Head of caudate nucleus (tissue), 42 donors: ENCODE results near the gene TPRG1.
A peak's percentile ranks its signal among the peaks of the same experiment; 100 is the strongest.

Source experiments
- DNase-seq, 42 donors: peaks; one replicate each; pipeline versions ENCODE4 v3.0.0 to v3.0.0-alpha.2; 2020 to 2021; ENCODE audit warnings: mixed read lengths in 7 of 42
- intact Hi-C: fragments of 100-400 bp; cut with DNase I; formaldehyde crosslinking; loops from one replicate; pipeline ENCODE4 v1.15.0; 2022

The TPRG1 gene

GRCh38 chr3:189270248-189270832, 98.6 kb downstream of the TPRG1 start:
- intact Hi-C loops, result loop anchor here (10.0 kb wide), 1 partner anchor 674 kb away; no protein-coding TSS in a partner anchor
- peak in 41 of 42 donors; percentile 12 to 82 (median 53) for DNase-seq

GRCh38 chr3:189272500-189273119, 100.8 kb downstream of the TPRG1 start:
- DNase-seq, result no peak
- intact Hi-C loops, result loop anchor here (10.0 kb wide), 1 partner anchor 672 kb away; no protein-coding TSS in a partner anchor

- intact Hi-C loops, result loop anchor here (10.0 kb wide), 1 partner anchor 671 kb away; no protein-coding TSS in a partner anchor
- DNase-seq, result no peak
These were observed 102.0 kb downstream of the TPRG1 start for GRCh38 chr3:189273736-189274135.

GRCh38 chr3:189275182-189275581, 103.4 kb downstream of the TPRG1 start:
- no peak for DNase-seq
- intact Hi-C loops, result loop anchor here (10.0 kb wide), 1 partner anchor 670 kb away; no protein-coding TSS in a partner anchor

GRCh38 chr3:189275852-189276251, 104.1 kb downstream of the TPRG1 start:
- intact Hi-C loops, result loop anchor here (10.0 kb wide), 1 partner anchor 669 kb away; no protein-coding TSS in a partner anchor
- no peak for DNase-seq

- DNase-seq, result peak in 9 of 42 donors; percentile 5 to 38 (median 15)
- intact Hi-C loops, result loop anchor here (10.0 kb wide), 1 partner anchor 668 kb away; no protein-coding TSS in a partner anchor
These were observed 104.9 kb downstream of the TPRG1 start for GRCh38 chr3:189276444-189277219.

GRCh38 chr3:189277711-189278110, 105.9 kb downstream of the TPRG1 start:
- DNase-seq, result no peak
- intact Hi-C loops, result loop anchor here (10.0 kb wide), 1 partner anchor 667 kb away; no protein-coding TSS in a partner anchor

GRCh38 chr3:189278221-189278620, 106.5 kb downstream of the TPRG1 start:
- intact Hi-C loops, result loop anchor here (10.0 kb wide), 1 partner anchor 667 kb away; no protein-coding TSS in a partner anchor
- DNase-seq, result no peak

GRCh38 chr3:189282189-189282588, 110.4 kb downstream of the TPRG1 start:
- no peak for DNase-seq
- intact Hi-C loops, result no loop called here

GRCh38 chr3:189282741-189283140, 111.0 kb downstream of the TPRG1 start:
- intact Hi-C loops, result no loop called here

GRCh38 chr3:189286188-189286587, 114.4 kb downstream of the TPRG1 start:
- intact Hi-C loops, result no loop called here
- no peak for DNase-seq

More at GRCh38 chr3:189282741-189283140, 111.0 kb downstream of the TPRG1 start:
- no peak for DNase-seq

- no peak for DNase-seq
- intact Hi-C loops, result no loop called here
These were observed 115.1 kb downstream of the TPRG1 start for GRCh38 chr3:189286916-189287315.

- intact Hi-C loops, result no loop called here
- no peak for DNase-seq
These were observed 116.8 kb downstream of the TPRG1 start for GRCh38 chr3:189288348-189289235.

- DNase-seq, result no peak
- intact Hi-C loops, result no loop called here
These were observed 117.5 kb downstream of the TPRG1 start for GRCh38 chr3:189289251-189289650.

- intact Hi-C loops, result no loop called here
- DNase-seq, result no peak
These were observed 121.1 kb downstream of the TPRG1 start for GRCh38 chr3:189292667-189293484.

GRCh38 chr3:189294649-189295048, 122.9 kb downstream of the TPRG1 start:
- intact Hi-C loops, result no loop called here
- no peak for DNase-seq

- intact Hi-C loops, result no loop called here
- no peak for DNase-seq
These were observed 123.3 kb downstream of the TPRG1 start for GRCh38 chr3:189295089-189295488.

- intact Hi-C loops, result no loop called here
- DNase-seq, result no peak
These were observed 126.2 kb downstream of the TPRG1 start for GRCh38 chr3:189297932-189298331.
